SK-N-SH (cell line): ENCODE data around the gene RBM19.

Experiments
- CTCF ChIP-seq: fragments of 200-600 bp; sonication (generic); IDR thresholded peaks from 2 replicates; pipeline ENCODE4 v1.6.1; 2017; ENCODE audit warnings: antibody characterized with exemption, mild to moderate bottlenecking, moderate library complexity
- FOXM1 ChIP-seq: IDR thresholded peaks from 2 replicates; pipeline ENCODE4 v1.4.0; 2012; ENCODE audit warnings: low read depth, mild to moderate bottlenecking
- MAX ChIP-seq: IDR thresholded peaks from 2 replicates; pipeline ENCODE4 v1.4.0; 2012; ENCODE audit warnings: low read depth
- NRF1 ChIP-seq: IDR thresholded peaks from 2 replicates; pipeline ENCODE4 v1.6.1; 2012; ENCODE audit warnings: low read depth, mild to moderate bottlenecking, low read length
- RFX5 ChIP-seq: IDR thresholded peaks from 2 replicates; pipeline ENCODE4 v1.6.1; 2012; ENCODE audit warnings: mild to moderate bottlenecking, improper control_type of control experiment, low read length

- TF ChIP-seq CTCF = no peak
- no peak for TF ChIP-seq RFX5
- no peak for TF ChIP-seq MAX
- no peak for TF ChIP-seq FOXM1
- no peak for TF ChIP-seq NRF1
Observed at GRCh38 chr12:113899042-113899560, 67.0 kb downstream of the RBM19 start.
